Activated gamma-delta T cell treated with anti-CD3 and anti-CD28 coated beads, Interleukin-2, amount 50 U/mL, for 16 hours (primary cell): ENCODE measurements around the gene DPY30.
A peak's percentile ranks its signal among the peaks of the same experiment; 100 is the strongest.
"Not testable (repeated sequence)": the region's sequence is repeated elsewhere in the genome, so short reads cannot be mapped to it uniquely, and the experiment has no call there.

Experiments
- DNase-seq: peaks from one replicate; pipeline ENCODE4 v3.0.0-alpha.2; 2020; ENCODE audit warnings: low read depth

DPY30 gene

GRCh38 chr2:32039447-32040219, at the start of gene DPY30:
DPY30 (minus strand) TSS chr2:32039805; CDS start chr2:32039456, 349 bp downstream.
- DNase-seq: peak; percentile 84

- DNase-seq: no peak
These were observed 34.5 kb upstream of the DPY30 start for GRCh38 chr2:32074134-32074506.

GRCh38 chr2:32067549-32067948, 27.9 kb upstream of the DPY30 start:
- no peak for DNase-seq

- DNase-seq: no peak
These were observed 25.1 kb upstream of the DPY30 start for GRCh38 chr2:32064713-32065112.

- DNase-seq: peak; percentile 5
These were observed 24.5 kb upstream of the DPY30 start for GRCh38 chr2:32064021-32064601.

- DNase-seq: peak; percentile 94
These were observed 23.9 kb upstream of the DPY30 start, which contains the start of gene SPAST for GRCh38 chr2:32063310-32064020. SPAST (plus strand) TSS chr2:32063556; CDS start chr2:32063832, 276 bp downstream.

GRCh38 chr2:32061973-32062861, 22.6 kb upstream of the DPY30 start:
- no peak for DNase-seq

GRCh38 chr2:32061430-32061829, 21.8 kb upstream of the DPY30 start:
- no peak for DNase-seq

GRCh38 chr2:32060266-32060665, 20.7 kb upstream of the DPY30 start:
- no peak for DNase-seq

- no peak for DNase-seq
These were observed 18.5 kb upstream of the DPY30 start for GRCh38 chr2:32058130-32058529.

GRCh38 chr2:32054583-32054982, 15.0 kb upstream of the DPY30 start:
- not testable (repeated sequence) for DNase-seq

- no peak for DNase-seq
These were observed 12.3 kb upstream of the DPY30 start for GRCh38 chr2:32051836-32052439.

- no peak for DNase-seq
These were observed 4.0 kb upstream of the DPY30 start for GRCh38 chr2:32043561-32043960.

- not testable (repeated sequence) for DNase-seq
These were observed 5.3 kb downstream of the DPY30 start for GRCh38 chr2:32034198-32034887.

- DNase-seq: not testable (repeated sequence)
These were observed 20.7 kb downstream of the DPY30 start for GRCh38 chr2:32018789-32019482.

GRCh38 chr2:32012872-32013271, 26.7 kb downstream of the DPY30 start:
- no peak for DNase-seq

GRCh38 chr2:32011485-32011960, 28.1 kb downstream of the DPY30 start:
- DNase-seq: no peak

GRCh38 chr2:32010670-32011484, 28.7 kb downstream of the DPY30 start, which contains the start of gene MEMO1:
MEMO1 (minus strand) TSS chr2:32011008; CDS start chr2:32010247, 761 bp downstream.
- DNase-seq: peak; percentile 88

GRCh38 chr2:32010280-32010669, 29.3 kb downstream of the DPY30 start:
- peak; percentile 49 for DNase-seq
